Measurements from ENCODE around the gene ZNF438.
"Not testable (repeated sequence)": the region's sequence is repeated elsewhere in the genome, so short reads cannot be mapped to it uniquely, and the experiment has no call there.

The ZNF438 gene

DNA sequence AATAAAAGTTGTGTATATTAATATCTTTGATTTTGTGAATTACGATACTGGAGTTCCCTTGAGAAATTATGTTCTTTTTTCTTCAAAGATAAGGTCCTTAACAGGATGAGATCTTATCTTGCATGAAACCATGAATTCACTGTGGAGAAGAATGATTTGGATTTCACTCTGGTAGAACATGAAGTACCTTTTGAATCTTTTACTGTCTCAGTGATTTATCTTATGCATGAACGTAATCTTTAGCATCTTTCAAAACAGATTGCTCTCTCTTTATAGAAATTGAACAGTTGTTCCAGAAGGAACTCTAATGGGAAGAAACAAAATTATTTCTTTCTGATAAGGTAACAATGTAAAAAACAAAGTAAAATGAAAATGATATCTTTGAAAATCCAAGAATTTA lies 11.0 kb upstream of the ZNF438 start:
- DNase-seq: no peak

- DNase-seq: no peak
Observed at GRCh38 chr10:31041011-31041410, 9.3 kb upstream of the ZNF438 start.

DNA sequence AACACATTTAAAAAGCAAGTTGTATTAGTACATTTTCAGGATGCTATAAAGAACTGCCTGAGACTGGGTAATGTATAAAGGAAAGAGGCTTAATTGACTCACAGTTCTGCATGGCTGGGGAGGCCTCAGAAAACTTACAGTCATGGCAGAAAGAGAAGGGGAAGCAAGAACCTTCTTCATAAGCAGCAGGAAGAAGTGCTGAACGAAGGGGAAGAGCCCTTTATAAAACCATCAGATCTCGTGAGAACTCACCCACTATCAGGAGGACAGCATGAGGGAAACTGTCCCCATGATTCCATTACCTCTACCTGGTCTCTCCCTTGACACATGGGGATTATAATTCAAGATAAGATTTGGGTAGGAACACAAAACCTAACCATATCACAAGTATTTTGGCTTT lies 7.3 kb upstream of the ZNF438 start:
- not testable (repeated sequence) for DNase-seq

- DNase-seq: no peak
Observed at GRCh38 chr10:31037749-31038148, 6.1 kb upstream of the ZNF438 start.

- DNase-seq: no peak
Observed at GRCh38 chr10:31036209-31036608, 4.5 kb upstream of the ZNF438 start.

DNA sequence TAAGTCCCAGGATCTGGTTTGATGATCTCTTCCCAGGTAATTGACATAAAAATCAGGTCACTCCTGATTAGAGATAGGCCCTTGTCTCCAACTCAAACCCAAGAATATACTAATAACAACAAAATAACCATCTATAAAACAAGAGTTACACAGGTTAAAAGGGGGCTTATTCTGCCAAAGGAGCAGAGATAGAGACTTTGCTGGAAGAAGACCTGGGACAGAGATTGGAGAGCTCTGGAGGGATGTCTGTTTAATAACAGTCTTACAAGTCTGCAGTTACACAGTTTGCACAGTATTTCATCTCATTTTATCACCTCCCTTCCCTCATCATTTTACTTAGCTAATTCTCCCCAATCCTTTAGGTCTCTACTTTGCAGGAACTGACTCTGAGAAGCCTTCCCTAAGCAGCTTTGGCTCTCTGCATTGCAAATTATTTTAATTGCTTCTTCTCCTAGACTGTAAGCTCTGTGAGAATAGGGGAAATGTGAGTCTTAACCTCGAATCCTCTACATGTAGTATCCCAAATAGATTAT lies 3.7 kb upstream of the ZNF438 start:
- DNase-seq: no peak

DNA sequence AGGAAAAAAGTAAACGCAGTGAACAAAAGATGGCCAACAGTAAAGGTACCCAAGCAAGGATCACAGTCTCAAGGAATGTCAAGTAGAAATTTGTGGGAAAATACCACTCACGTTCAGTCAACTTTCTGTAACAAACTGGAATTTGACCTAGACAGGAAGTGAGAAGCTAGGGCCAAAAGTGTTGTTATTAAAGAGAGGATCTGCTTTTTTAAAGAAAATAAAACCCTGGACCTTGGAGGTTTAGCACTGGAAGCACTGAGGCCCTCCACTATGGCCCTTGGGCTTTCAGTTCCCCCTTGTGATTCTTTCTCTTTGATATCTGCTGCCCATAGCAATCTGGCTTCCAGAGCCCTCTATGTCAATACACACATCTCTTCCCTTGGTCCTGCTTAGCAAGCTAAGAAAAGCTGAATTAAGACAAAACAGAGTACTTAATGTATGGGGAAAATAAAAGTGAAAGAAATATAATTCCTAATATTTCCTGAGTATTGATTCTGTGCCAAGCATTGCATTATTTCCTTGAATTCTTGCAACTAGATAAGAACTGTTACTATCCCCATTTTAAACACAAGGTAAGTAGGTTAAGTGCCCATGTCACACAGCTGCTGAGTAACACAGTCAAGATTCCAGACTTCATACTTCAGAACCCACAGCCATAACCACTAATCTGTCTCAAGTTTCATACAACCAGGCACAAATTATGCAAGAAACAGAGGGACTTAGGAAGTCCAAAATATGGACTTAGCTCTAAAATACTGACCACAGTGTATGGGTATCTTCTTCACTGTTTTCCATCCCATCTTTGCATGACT lies 2.6 kb upstream of the ZNF438 start:
- DNase-seq: no peak

DNA sequence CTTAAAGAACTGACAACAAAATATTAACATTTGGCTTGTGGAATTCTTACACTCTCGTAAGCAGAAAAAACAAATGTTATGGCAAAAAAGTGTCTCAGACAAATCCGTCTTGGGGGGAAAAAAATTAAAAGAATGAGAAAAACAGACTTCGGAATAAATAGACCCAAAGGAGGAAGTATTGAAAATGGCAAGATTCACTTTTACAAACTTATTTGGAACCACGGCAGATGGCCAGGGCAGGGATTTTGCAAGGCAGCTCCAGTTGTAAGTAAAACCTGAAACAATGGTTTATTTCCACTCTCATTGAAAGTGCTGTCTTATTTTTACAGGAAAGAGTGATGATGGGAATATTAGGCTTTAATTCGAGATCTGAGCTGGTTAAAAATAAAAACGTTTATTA lies 1.5 kb upstream of the ZNF438 start:
- DNase-seq: no peak

GRCh38 chr10:31032258-31033132 lies 830 bp upstream of the ZNF438 start:
- peak; percentile 89 for DNase-seq

DNA sequence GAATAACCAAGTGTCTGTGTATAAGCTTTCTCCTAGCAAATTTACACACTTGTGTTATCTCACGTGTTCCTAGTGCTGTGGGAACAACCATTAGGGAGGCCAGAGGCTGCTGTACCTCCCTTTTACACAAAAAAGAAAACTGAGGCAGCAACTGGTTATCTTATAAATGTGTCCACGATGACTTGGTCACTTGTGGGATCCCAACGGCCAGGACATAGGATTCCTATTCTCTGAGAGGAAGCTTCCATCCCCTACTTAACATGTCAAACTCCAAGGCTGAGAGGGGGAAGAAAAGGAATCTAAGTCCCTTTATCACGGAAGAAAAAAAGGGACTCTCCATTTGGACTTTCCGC lies 484 bp downstream of the ZNF438 start:
- no peak for DNase-seq

DNA sequence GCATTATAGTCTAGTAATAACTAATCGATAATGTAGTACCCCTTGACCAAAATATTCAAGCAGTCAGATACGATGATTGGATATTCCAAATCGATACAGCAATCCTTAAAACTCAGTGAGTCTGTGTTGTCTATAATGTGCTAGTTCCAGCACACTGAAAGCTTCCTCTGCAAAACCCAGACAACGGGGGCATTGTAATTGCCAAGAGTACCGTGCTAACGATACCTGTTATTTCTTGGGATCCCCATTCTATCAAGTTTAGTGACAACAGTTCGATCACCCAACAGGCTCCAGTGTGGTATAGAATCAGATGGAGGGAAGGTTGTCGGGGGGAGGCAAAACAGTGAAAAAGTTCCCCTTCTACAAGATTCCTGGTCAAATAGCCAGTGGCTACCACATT lies 865 bp downstream of the ZNF438 start:
- DNase-seq: no peak

DNA sequence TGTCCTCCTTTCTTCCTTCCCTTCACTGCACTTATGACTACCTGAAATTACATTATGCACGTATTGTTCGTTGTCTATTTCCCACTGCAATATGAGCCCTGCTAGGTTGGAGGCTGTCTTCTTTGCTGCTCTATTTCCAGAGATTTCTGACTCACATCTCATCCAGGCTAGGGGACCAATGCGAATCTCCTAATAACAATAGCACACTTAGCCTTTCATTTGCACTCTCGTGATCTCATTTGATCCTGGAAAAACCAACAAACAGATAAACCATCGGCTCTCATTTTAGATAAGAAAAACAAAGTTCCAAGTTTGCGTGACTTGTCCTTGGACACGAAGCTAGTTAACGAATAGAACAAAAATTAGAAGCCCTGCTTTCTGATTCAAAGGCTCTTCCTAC lies 1.4 kb downstream of the ZNF438 start:
- DNase-seq: no peak

- DNase-seq: no peak
Observed at GRCh38 chr10:31028081-31028480, 3.6 kb downstream of the ZNF438 start.

DNA sequence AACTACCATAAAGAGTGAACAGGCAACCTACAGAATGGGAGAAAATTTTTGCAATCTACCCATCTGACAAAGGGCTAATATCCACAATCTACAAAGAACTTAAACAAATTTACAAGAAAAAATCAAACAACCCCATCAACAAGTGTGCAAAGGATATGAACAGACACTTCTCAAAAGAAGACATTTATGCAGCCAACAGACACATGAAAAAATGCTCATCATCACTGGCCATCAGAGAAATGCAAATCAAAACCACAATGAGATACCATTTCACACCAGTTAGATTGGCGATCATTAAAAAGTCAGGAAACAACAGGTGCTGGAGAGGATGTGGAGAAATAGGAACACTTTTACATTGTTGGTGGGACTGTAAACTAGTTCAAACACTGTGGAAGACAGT lies 5.4 kb downstream of the ZNF438 start:
- DNase-seq: not testable (repeated sequence)

- DNase-seq: no peak
Observed at GRCh38 chr10:31025142-31025541, 6.5 kb downstream of the ZNF438 start.

DNA sequence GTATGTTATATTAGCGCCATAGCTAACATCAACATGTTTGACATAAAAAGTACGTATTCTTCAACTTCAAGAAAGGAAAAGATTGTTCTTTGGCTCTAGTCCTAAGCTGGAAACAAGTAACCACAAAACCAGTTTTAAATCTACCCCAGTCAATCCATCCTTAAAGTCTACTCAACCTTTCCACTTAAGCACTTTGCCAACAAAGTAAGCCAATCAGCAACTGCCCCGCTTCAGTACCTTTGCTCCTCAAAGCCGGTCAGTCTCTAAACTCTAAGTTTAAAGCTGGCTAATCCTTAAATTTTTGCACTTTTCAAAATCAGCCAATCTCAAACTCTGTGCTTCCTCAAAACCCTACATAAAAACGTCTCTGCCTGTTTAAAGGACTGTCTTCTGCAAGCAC lies 8.1 kb downstream of the ZNF438 start:
- DNase-seq: no peak

- DNase-seq: no peak
Observed at GRCh38 chr10:31020209-31020608, 11.5 kb downstream of the ZNF438 start.

DNA sequence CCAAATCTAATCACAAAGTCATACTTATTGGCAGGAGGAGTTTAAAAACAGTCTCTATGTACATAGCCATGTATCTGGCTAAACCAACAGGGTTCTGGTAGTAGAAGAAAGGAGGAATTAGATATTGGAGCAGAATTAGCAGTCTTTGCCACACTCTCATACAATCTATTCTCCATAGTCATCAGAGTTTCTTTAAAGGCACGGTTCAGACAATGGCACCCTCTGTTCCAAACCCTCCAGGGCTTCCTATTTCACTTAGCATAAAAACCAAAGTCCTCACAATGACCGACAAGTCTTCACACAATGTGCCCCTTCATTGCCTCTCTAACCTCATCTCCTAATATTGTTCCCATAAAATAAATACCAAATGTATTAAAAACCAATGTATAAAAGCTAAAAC lies 12.7 kb downstream of the ZNF438 start:
- no peak for DNase-seq

DNA sequence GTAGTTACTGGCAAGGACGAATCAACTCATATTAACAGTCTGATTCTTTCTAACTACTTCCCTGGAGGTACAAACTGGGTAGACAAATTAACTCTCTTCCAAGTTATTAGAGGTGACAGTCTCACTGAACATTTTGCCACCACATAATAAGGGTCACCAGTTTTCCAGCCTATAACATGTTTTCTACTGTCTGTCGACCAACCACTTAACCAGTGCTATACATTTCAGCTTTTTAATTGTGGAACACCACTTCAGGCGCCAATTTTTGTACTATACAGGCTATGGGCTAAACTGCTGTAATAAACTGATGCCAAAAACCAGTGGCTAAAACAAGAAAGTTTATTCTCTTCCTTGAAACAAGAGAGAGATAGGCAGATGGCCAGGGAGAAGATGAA lies 13.3 kb downstream of the ZNF438 start:
- DNase-seq: no peak

GRCh38 chr10:31017534-31018355 lies 13.9 kb downstream of the ZNF438 start:
- no peak for DNase-seq

DNA sequence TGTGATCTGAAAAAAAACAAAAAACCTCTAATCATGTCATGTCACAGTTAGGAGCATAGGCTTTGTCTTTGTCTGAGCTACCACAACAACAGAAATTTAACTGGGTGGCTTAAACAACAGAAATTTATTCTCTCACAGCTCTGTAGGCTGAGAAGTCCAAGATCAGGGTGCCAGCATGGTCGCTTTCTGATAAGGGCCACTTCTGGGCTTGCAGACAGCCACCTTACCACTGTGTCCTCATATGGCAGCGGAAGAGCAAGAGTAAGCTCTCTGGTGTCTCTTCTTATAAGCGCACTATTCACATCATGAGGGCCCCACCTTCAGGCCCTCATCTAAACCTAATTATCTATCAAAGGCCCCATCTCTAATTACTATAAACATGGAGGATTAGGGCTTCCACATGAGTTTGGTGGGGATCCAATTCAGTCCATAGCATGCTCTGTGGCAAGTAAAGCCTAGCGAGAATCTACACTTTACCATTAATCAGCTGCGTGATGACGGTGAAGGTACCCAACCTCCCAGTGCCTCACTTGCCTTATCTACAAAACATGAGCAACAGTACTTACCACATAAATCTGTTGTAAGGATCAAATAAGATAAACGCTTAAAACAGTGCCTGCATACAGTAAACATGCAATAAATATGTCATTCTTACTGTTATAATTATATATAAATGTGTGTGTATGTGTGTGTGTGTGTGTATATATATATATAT lies 17.3 kb downstream of the ZNF438 start:
- DNase-seq: no peak

GRCh38 chr10:31013331-31013730 lies 18.3 kb downstream of the ZNF438 start:
- no peak for DNase-seq

- DNase-seq: no peak
Observed at GRCh38 chr10:31011665-31012022, 20.0 kb downstream of the ZNF438 start.
